Upper lobe of left lung (tissue), 6 donors: Measurements from ENCODE around the gene PTPN18. TPM values are rescaled to one million over a fixed set of nuclear protein-coding genes. Genes with fewer than 3 reads are reported as not detected.

Experiments used
- ATAC-seq, 2 donors: fragments of 200-7000 bp; cut with Tn5 transposase; one replicate each; pipeline ENCODE4 v1.9.1; 2022; ENCODE audit warnings: mild to moderate bottlenecking in 2 of 2, moderate library complexity in 2 of 2; ENCODE audit not compliant: low FRiP score in 2 of 2
- DNase-seq, 2 donors: peaks; one replicate each; pipeline ENCODE4 v3.0.0-alpha.2; 2019 to 2020
- H3K27ac ChIP-seq, 4 donors: fragments of 200-600 bp; sonication (generic); one replicate each; pipeline ENCODE4 v1.5.1; 2016 to 2019
- H3K27me3 ChIP-seq, 4 donors: fragments of 200-600 bp; sonication (generic); one replicate each; pipeline ENCODE4 v1.5.1; 2017 to 2019
- H3K36me3 ChIP-seq, 4 donors: fragments of 200-600 bp; sonication (generic); one replicate each; pipeline ENCODE4 v1.5.1; 2016 to 2019
- H3K4me1 ChIP-seq, 4 donors: fragments of 200-600 bp; sonication (generic); one replicate each; pipeline ENCODE4 v1.5.1; 2018 to 2019
- H3K4me3 ChIP-seq, 4 donors: fragments of 200-600 bp; sonication (generic); one replicate each; pipeline ENCODE4 v1.5.1; 2017 to 2019; ENCODE audit warnings: mild to moderate bottlenecking in 2 of 4, moderate library complexity in 1 of 4
- H3K9me3 ChIP-seq, 4 donors: fragments of 200-600 bp; sonication (generic); one replicate each; pipeline ENCODE4 v1.5.1; 2018 to 2019
- CTCF ChIP-seq, 6 experiments: fragments of 450-650 bp in 4 of 6; fragments of 200-600 bp in 2 of 6; sonication (generic) in 2 of 6; IDR thresholded peaks; one replicate each; pipeline ENCODE4 v1.5.1; 2016 to 2019; ENCODE audit warnings: antibody characterized with exemption in 6 of 6
- EP300 ChIP-seq, 4 donors: sonication (generic); formaldehyde crosslinking; IDR thresholded peaks; one replicate each; pipeline ENCODE4 v1.5.1; 2017; ENCODE audit warnings: antibody characterized with exemption in 4 of 4, control low read depth in 2 of 4
- POLR2A ChIP-seq, 4 donors: fragments of 450-650 bp; IDR thresholded peaks; one replicate each; pipeline ENCODE4 v1.5.1; 2016 to 2017; ENCODE audit warnings: antibody characterized with exemption in 4 of 4, mild to moderate bottlenecking in 2 of 4
- POLR2AphosphoS5 ChIP-seq, 2 donors: sonication (generic); formaldehyde crosslinking; IDR thresholded peaks; one replicate each; pipeline ENCODE4 v1.5.1; 2017; ENCODE audit warnings: antibody characterized with exemption in 2 of 2
- WGBS, 2 donors: methylation state at CpG; one replicate each; pipeline ENCODE4 v1.1.5; 2017 to 2018; 5-methylcytosine and 5-hydroxymethylcytosine counted together
- total RNA-seq, 6 donors: library from RNA; depleted of rRNA in 4 of 6; stranded (reverse); fragments of >200 nt in 4 of 6; gene quantifications; one replicate each; pipeline versions ENCODE4 v1.1.0 to v1.2.1, GENCODE V29; 2016 to 2021
- donor health status: DM: no; HTN: no; CAD: no; lungs with moderate emphysema.
- donor health status: DM: no; HTN: yes; CAD: no; lungs with severe emphysema.

PTPN18 gene
- total RNA-seq, 6 donors from 2014 or later, result 59.0 to 156 (median 89.4) TPM

- peak overlapping the region in 1 of 4 donors; percentile 21 for H3K27ac ChIP-seq
- no peak overlapping the region for H3K4me3 ChIP-seq
- ATAC-seq, result no peak
- DNase-seq, result no peak
- H3K36me3 ChIP-seq, result peaks cover 0 to 14% (median 0%) of the 10 kb centered on the region in 4 donors
- 82 to 89% methylated on average over 19 of the region's 19 CpGs for WGBS, 2 donors
- no peaks in the 10 kb centered on the region for H3K27me3 ChIP-seq
- no peak for TF ChIP-seq CTCF (IDR thresholded peaks at IDR 0.05)
- TF ChIP-seq POLR2AphosphoS5 (IDR thresholded peaks at IDR 0.05), result no peak
- no peak for TF ChIP-seq EP300 (IDR thresholded peaks at IDR 0.05)
- TF ChIP-seq POLR2A (IDR thresholded peaks at IDR 0.05), result no peak
- peaks cover 26 to 54% (median 33%) of the 10 kb centered on the region in 4 donors for H3K4me1 ChIP-seq
- no peaks in the 10 kb centered on the region for H3K9me3 ChIP-seq
Observed at GRCh38 chr2:130375291-130376266, 19.7 kb downstream of the PTPN18 start.

GRCh38 chr2:130376433-130377293, 20.8 kb downstream of the PTPN18 start:
- 68% methylated on average over 11 of the region's 11 CpGs for WGBS, 2 donors
- no peak overlapping the region for H3K27ac ChIP-seq
- H3K9me3 ChIP-seq, result no peaks in the 10 kb centered on the region
- peaks cover 0 to 20% (median 0%) of the 10 kb centered on the region in 4 donors for H3K36me3 ChIP-seq
- TF ChIP-seq POLR2A (IDR thresholded peaks at IDR 0.05), result no peak
- no peak for TF ChIP-seq POLR2AphosphoS5 (IDR thresholded peaks at IDR 0.05)
- TF ChIP-seq EP300 (IDR thresholded peaks at IDR 0.05), result no peak
- TF ChIP-seq CTCF (IDR thresholded peaks at IDR 0.05), result no peak
- no peak overlapping the region for H3K4me3 ChIP-seq
- DNase-seq (no peak), ATAC-seq (no peak)
- H3K4me1 ChIP-seq, result peaks cover 16 to 49% (median 23%) of the 10 kb centered on the region in 4 donors
- H3K27me3 ChIP-seq, result no peaks in the 10 kb centered on the region

GRCh38 chr2:130377491-130377890, 21.6 kb downstream of the PTPN18 start:
- no peaks in the 10 kb centered on the region for H3K27me3 ChIP-seq
- peaks cover 0 to 20% (median 0%) of the 10 kb centered on the region in 4 donors for H3K36me3 ChIP-seq
- no peak overlapping the region for H3K4me3 ChIP-seq
- no peaks in the 10 kb centered on the region for H3K9me3 ChIP-seq
- TF ChIP-seq POLR2A (IDR thresholded peaks at IDR 0.05) (no peak), EP300 (IDR thresholded peaks at IDR 0.05) (no peak), POLR2AphosphoS5 (IDR thresholded peaks at IDR 0.05) (no peak), CTCF (IDR thresholded peaks at IDR 0.05) (no peak)
- H3K4me1 ChIP-seq, result peaks cover 16 to 46% (median 22%) of the 10 kb centered on the region in 4 donors
- H3K27ac ChIP-seq, result no peak overlapping the region
- no peak for DNase-seq
- no peak for ATAC-seq
- WGBS, 2 donors, result 89 to 96% methylated on average over 5 of the region's 5 CpGs

- DNase-seq, result no peak
- no peak for ATAC-seq
- TF ChIP-seq POLR2A (IDR thresholded peaks at IDR 0.05) (no peak), EP300 (IDR thresholded peaks at IDR 0.05) (no peak), POLR2AphosphoS5 (IDR thresholded peaks at IDR 0.05) (no peak), CTCF (IDR thresholded peaks at IDR 0.05) (no peak)
- peaks cover 10 to 37% (median 18%) of the 10 kb centered on the region in 4 donors for H3K4me1 ChIP-seq
- H3K27ac ChIP-seq, result no peak overlapping the region
- WGBS, 2 donors, result 87 to 90% methylated on average over 3 of the region's 3 CpGs
- no peaks in the 10 kb centered on the region for H3K9me3 ChIP-seq
- H3K4me3 ChIP-seq, result no peak overlapping the region
- peaks cover 0 to 20% (median 0%) of the 10 kb centered on the region in 4 donors for H3K36me3 ChIP-seq
- H3K27me3 ChIP-seq, result no peaks in the 10 kb centered on the region
Observed at GRCh38 chr2:130378206-130378897, 22.5 kb downstream of the PTPN18 start.
